ENCODE results near the gene CIPC. TPM values are rescaled to one million over a fixed set of nuclear protein-coding genes. Genes with fewer than 3 reads are reported as not detected.

Gene CIPC
- polyA plus RNA-seq, 1 experiment, result 9.9 TPM

GRCh38 chr14:77065851-77066577, 32.0 kb upstream of the CIPC start:
- no peak for DNase-seq (ENCODE audit: low read depth, low spot score)
- no peaks in the 10 kb centered on the region; the same call in 1 of the 2 replicates for H3K9me3 ChIP-seq (ENCODE audit: control insufficient read depth, insufficient read depth, low read length)
- POLR2A ChIA-PET, result interaction anchor here (1.0 kb wide), 1 partner anchor 38 kb away, joined by 5 read pairs; no protein-coding TSS in a partner anchor
- no peak overlapping the region for H3K27ac ChIP-seq (ENCODE audit: low read depth, low read length)
- no peak for TF ChIP-seq CTCF (IDR thresholded peaks at IDR 0.05; ENCODE audit: low read depth, low read length)
- no peak overlapping the region for H3K4me3 ChIP-seq (ENCODE audit: low read depth, low read length)
- H3K27me3 ChIP-seq (ENCODE audit: control insufficient read depth, insufficient read depth, low read length), result no peaks in the 10 kb centered on the region
- CTCF ChIA-PET, result interaction anchor here (1.0 to 16.8 kb wide), 5 partner anchors 12 to 194 kb away, joined by 3 to 524 read pairs (median 90); no protein-coding TSS in a partner anchor

GRCh38 chr14:77066578-77067172, 31.4 kb upstream of the CIPC start:
- POLR2A ChIA-PET, result interaction anchor here (1.0 kb wide), 1 partner anchor 39 kb away, joined by 5 read pairs; no protein-coding TSS in a partner anchor
- no peaks in the 10 kb centered on the region; the same call in 1 of the 2 replicates for H3K9me3 ChIP-seq (ENCODE audit: control insufficient read depth, insufficient read depth, low read length)
- H3K27me3 ChIP-seq (ENCODE audit: control insufficient read depth, insufficient read depth, low read length), result no peaks in the 10 kb centered on the region
- no peak for TF ChIP-seq CTCF (IDR thresholded peaks at IDR 0.05; ENCODE audit: low read depth, low read length)
- no peak overlapping the region for H3K4me3 ChIP-seq (ENCODE audit: low read depth, low read length)
- DNase-seq (ENCODE audit: low read depth, low spot score), result no peak
- H3K27ac ChIP-seq (ENCODE audit: low read depth, low read length), result no peak overlapping the region
- CTCF ChIA-PET, result interaction anchor here (0.7 to 16.8 kb wide), 8 partner anchors 12 to 457 kb away, joined by 5 to 524 read pairs (median 90); partner anchors contain the start of gene CIPC

- Histone ChIP-seq H3K27ac (ENCODE audit: low read depth, low read length) (no peak overlapping the region), H3K9me3 (ENCODE audit: control insufficient read depth, insufficient read depth, low read length) (no peaks in the 10 kb centered on the region; the same call in 1 of the 2 replicates), H3K4me3 (ENCODE audit: low read depth, low read length) (no peak overlapping the region), H3K27me3 (ENCODE audit: control insufficient read depth, insufficient read depth, low read length) (no peaks in the 10 kb centered on the region)
- TF ChIP-seq CTCF (IDR thresholded peaks at IDR 0.05; ENCODE audit: low read depth, low read length), result peak; percentile 90
- DNase-seq (ENCODE audit: low read depth, low spot score), result peak; percentile 30
- ChIA-PET POLR2A (interaction anchor here (0.6 kb wide), 1 partner anchor 46 kb away, joined by 4 read pairs; no protein-coding TSS in a partner anchor), CTCF (interaction anchor here (0.7 to 16.8 kb wide), 22 partner anchors 8 to 283 kb away, joined by 3 to 524 read pairs (median 6); partner anchors contain the start of gene CIPC)
Observed at GRCh38 chr14:77067632-77068516, 30.2 kb upstream of the CIPC start.

- Histone ChIP-seq H3K9me3 (ENCODE audit: control insufficient read depth, insufficient read depth, low read length) (no peaks in the 10 kb centered on the region; the same call in 1 of the 2 replicates), H3K4me3 (ENCODE audit: low read depth, low read length) (no peak overlapping the region), H3K27me3 (ENCODE audit: control insufficient read depth, insufficient read depth, low read length) (no peaks in the 10 kb centered on the region), H3K27ac (ENCODE audit: low read depth, low read length) (no peak overlapping the region)
- no peak for DNase-seq (ENCODE audit: low read depth, low spot score)
- POLR2A ChIA-PET, result interaction anchor here (0.7 kb wide), 1 partner anchor 168 kb away, joined by 10 read pairs; no protein-coding TSS in a partner anchor
- CTCF ChIA-PET, result interaction anchor here (0.6 to 16.8 kb wide), 28 partner anchors 8 to 359 kb away, joined by 3 to 524 read pairs (median 6); partner anchors contain the start of gene CIPC
- no peak for TF ChIP-seq CTCF (IDR thresholded peaks at IDR 0.05; ENCODE audit: low read depth, low read length)
Observed at GRCh38 chr14:77068517-77069200, 29.4 kb upstream of the CIPC start.
